Measurements from ENCODE around the gene CELSR2.

- TF ChIP-seq POLR2AphosphoS5 (IDR thresholded peaks at IDR 0.05; ENCODE audit: low read depth, low read length) (no peak), POLR2A (IDR thresholded peaks at IDR 0.05; ENCODE audit: low read depth, low read length) (no peak), TAF1 (IDR thresholded peaks at IDR 0.05; ENCODE audit: low read depth, low read length) (no peak), POU2F2 (IDR thresholded peaks at IDR 0.05; ENCODE audit: low read depth, low read length) (no peak), SPI1 (IDR thresholded peaks at IDR 0.05; ENCODE audit: low read depth, low read length) (no peak), PAX5 (IDR thresholded peaks at IDR 0.05; ENCODE audit: insufficient read depth, low read length, severe bottlenecking) (no peak)
Observed at GRCh38 chr1:109269212-109269980, 20.1 kb downstream of the CELSR2 start.

All from GM12891 (cell line).